Neural crest cell (in vitro differentiated cells): Measurements from ENCODE around the gene TRUB1. TPM values are rescaled to one million over a fixed set of nuclear protein-coding genes. Genes with fewer than 3 reads are reported as not detected.

Experiments
- DNase-seq: peaks from one replicate; pipeline ENCODE4 v3.0.0; 2021; ENCODE audit warnings: low read depth, mixed read lengths, low spot score
- H3K27ac Mint-ChIP-seq: one replicate; pipeline ENCODE4 v1.8.0; 2021; ENCODE audit warnings: mild to moderate bottlenecking, mixed read lengths; ENCODE audit not compliant: unreplicated experiment
- H3K27me3 Mint-ChIP-seq: 2 replicates; pipeline ENCODE4 v1.8.0; 2021; ENCODE audit warnings: low read depth, mild to moderate bottlenecking, mixed read lengths
- H3K36me3 Mint-ChIP-seq: 2 replicates; pipeline ENCODE4 v1.8.0; 2021; ENCODE audit warnings: low read depth, mild to moderate bottlenecking, mixed read lengths
- H3K4me1 Mint-ChIP-seq: 2 replicates; pipeline ENCODE4 v1.8.0; 2021; ENCODE audit warnings: mixed read lengths
- H3K4me3 Mint-ChIP-seq: one replicate; pipeline ENCODE4 v1.8.0; 2021; ENCODE audit warnings: mild to moderate bottlenecking, mixed read lengths
- H3K9me3 Mint-ChIP-seq: 2 replicates; pipeline ENCODE4 v1.8.0; 2021; ENCODE audit warnings: mixed read lengths
- CTCF ChIP-seq: fragments of 200-600 bp; sonication (generic); conservative IDR thresholded peaks from 2 replicates; pipeline ENCODE4 v1.5.0; 2021; ENCODE audit warnings: antibody characterized with exemption, mild to moderate bottlenecking
- total RNA-seq: library from RNA; stranded (reverse); gene quantifications from 2 replicates; pipeline ENCODE4 v1.2.1, GENCODE V29; 2021

TRUB1 gene
- total RNA-seq, 1 donor from 2014 or later, result 17.5 TPM

GRCh38 chr10:114974625-114975024, 36.6 kb downstream of the TRUB1 start:
- H3K27me3 Mint-ChIP-seq, result no peaks in the 10 kb centered on the region
- H3K36me3 Mint-ChIP-seq, result peaks cover 9% of the 10 kb centered on the region
- H3K27ac Mint-ChIP-seq, result peak overlapping the region; percentile 13
- H3K4me3 Mint-ChIP-seq, result no peak overlapping the region
- DNase-seq, result no peak
- no peaks in the 10 kb centered on the region for H3K9me3 Mint-ChIP-seq
- TF ChIP-seq CTCF, result no peak
- peaks cover 6% of the 10 kb centered on the region for H3K4me1 Mint-ChIP-seq

GRCh38 chr10:114975091-114975490, 37.1 kb downstream of the TRUB1 start:
- TF ChIP-seq CTCF, result no peak
- H3K36me3 Mint-ChIP-seq, result peaks cover 13% of the 10 kb centered on the region
- no peak overlapping the region for H3K27ac Mint-ChIP-seq
- no peak overlapping the region for H3K4me3 Mint-ChIP-seq
- H3K9me3 Mint-ChIP-seq, result no peaks in the 10 kb centered on the region
- no peak for DNase-seq
- peaks cover 6% of the 10 kb centered on the region for H3K4me1 Mint-ChIP-seq
- no peaks in the 10 kb centered on the region for H3K27me3 Mint-ChIP-seq

- Mint-ChIP-seq H3K27me3 (no peaks in the 10 kb centered on the region), H3K4me1 (no peaks in the 10 kb centered on the region), H3K4me3 (no peak overlapping the region), H3K36me3 (peaks cover 60% of the 10 kb centered on the region), H3K27ac (no peak overlapping the region), H3K9me3 (peaks cover 22% of the 10 kb centered on the region)
- TF ChIP-seq CTCF, result no peak
- no peak for DNase-seq
Observed at GRCh38 chr10:114982989-114983388, 45.0 kb downstream of the TRUB1 start.

GRCh38 chr10:114987995-114988394, 50.0 kb downstream of the TRUB1 start:
- H3K27ac Mint-ChIP-seq, result no peak overlapping the region

GRCh38 chr10:114990586-114990985, 52.6 kb downstream of the TRUB1 start:
- no peak for TF ChIP-seq CTCF
- no peak overlapping the region for H3K4me3 Mint-ChIP-seq
- no peak for DNase-seq
- H3K27ac Mint-ChIP-seq, result no peak overlapping the region
- H3K27me3 Mint-ChIP-seq, result no peaks in the 10 kb centered on the region
- H3K4me1 Mint-ChIP-seq, result peaks cover 24% of the 10 kb centered on the region
- peaks cover 23% of the 10 kb centered on the region for H3K36me3 Mint-ChIP-seq
- peaks cover 8% of the 10 kb centered on the region for H3K9me3 Mint-ChIP-seq

More at GRCh38 chr10:114987995-114988394, 50.0 kb downstream of the TRUB1 start:
- H3K9me3 Mint-ChIP-seq, result peaks cover 20% of the 10 kb centered on the region
- DNase-seq, result no peak
- no peaks in the 10 kb centered on the region for H3K27me3 Mint-ChIP-seq
- TF ChIP-seq CTCF, result no peak
- peaks cover 46% of the 10 kb centered on the region for H3K36me3 Mint-ChIP-seq
- H3K4me1 Mint-ChIP-seq, result peaks cover 18% of the 10 kb centered on the region
- H3K4me3 Mint-ChIP-seq, result no peak overlapping the region

GRCh38 chr10:114990991-114991390, 53.0 kb downstream of the TRUB1 start:
- no peak for DNase-seq
- Mint-ChIP-seq H3K27ac (no peak overlapping the region), H3K4me3 (no peak overlapping the region), H3K27me3 (no peaks in the 10 kb centered on the region), H3K9me3 (peaks cover 5% of the 10 kb centered on the region), H3K4me1 (peaks cover 25% of the 10 kb centered on the region), H3K36me3 (peaks cover 19% of the 10 kb centered on the region)
- no peak for TF ChIP-seq CTCF
